ENCODE results near the gene NQO2.

DNA sequence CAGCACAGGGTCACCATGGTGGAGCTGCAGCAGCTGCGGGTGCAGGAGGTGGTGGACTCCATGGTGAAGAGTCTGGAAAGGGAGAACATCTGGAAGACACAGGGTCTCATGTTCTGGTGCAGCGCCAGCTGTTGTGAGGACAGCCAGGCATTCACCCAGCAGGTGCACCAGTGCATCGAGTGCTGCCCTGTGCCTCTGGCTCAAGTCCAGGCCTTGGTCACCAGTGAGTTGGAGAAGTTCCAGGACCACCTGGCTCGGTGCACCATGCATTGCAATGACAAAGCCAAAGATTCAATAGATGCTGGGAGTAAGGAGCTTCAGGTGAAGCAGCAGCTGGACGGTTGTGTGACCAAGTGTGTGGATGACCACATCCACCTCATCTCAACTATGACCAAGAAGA lies 45.7 kb downstream of the NQO2 start:
- TF ChIP-seq, protein P1, sequence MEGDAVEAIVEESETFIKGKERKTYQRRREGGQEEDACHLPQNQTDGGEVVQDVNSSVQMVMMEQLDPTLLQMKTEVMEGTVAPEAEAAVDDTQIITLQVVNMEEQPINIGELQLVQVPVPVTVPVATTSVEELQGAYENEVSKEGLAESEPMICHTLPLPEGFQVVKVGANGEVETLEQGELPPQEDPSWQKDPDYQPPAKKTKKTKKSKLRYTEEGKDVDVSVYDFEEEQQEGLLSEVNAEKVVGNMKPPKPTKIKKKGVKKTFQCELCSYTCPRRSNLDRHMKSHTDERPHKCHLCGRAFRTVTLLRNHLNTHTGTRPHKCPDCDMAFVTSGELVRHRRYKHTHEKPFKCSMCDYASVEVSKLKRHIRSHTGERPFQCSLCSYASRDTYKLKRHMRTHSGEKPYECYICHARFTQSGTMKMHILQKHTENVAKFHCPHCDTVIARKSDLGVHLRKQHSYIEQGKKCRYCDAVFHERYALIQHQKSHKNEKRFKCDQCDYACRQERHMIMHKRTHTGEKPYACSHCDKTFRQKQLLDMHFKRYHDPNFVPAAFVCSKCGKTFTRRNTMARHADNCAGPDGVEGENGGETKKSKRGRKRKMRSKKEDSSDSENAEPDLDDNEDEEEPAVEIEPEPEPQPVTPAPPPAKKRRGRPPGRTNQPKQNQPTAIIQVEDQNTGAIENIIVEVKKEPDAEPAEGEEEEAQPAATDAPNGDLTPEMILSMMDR (conservative IDR thresholded peaks at IDR 0.05 in 1 of 2, IDR thresholded peaks at IDR 0.05 in 1 of 2; ENCODE audit: low read depth in 1 of 2, low read length in 2 of 2): no peak
- TF ChIP-seq EZH2 (IDR thresholded peaks at IDR 0.05; ENCODE audit: low read length, missing control alignments): no peak

Measured in fibroblast of lung (primary cell).